GM15510 (cell line): ENCODE data around the gene KLHL3.

Experiments used
- POLR2A ChIP-seq: IDR thresholded peaks from 3 replicates; pipeline ENCODE4 v1.6.1; 2011; ENCODE audit warnings: borderline replicate concordance; ENCODE audit not compliant: insufficient read length; ENCODE audit errors: extremely low read depth

KLHL3 gene

GRCh38 chr5:137730336-137730735 lies 5.6 kb downstream of the KLHL3 start:
- no peak for TF ChIP-seq POLR2A

DNA sequence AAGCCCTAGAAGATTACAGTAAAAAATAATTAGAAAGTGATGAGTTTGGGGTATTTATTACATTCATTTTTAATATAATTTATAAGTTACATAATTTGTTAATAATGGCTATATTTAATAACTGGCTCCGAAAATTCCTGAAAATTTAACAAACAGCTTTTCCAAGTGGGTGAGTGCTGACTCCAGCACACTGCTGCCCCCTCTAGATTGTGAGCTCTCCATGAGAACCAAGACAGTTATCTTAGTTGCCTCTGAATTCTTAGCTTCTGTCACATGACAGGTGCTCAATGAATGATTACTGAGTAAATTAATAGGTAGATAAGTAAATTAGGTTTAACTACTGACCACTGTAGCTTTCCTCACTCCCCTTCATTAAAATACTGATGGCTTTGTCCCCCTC lies 7.8 kb downstream of the KLHL3 start:
- no peak for TF ChIP-seq POLR2A

GRCh38 chr5:137727623-137728022 lies 8.3 kb downstream of the KLHL3 start:
- TF ChIP-seq POLR2A, result no peak

- TF ChIP-seq POLR2A, result no peak
Observed at GRCh38 chr5:137724251-137724650, 11.6 kb downstream of the KLHL3 start.

DNA sequence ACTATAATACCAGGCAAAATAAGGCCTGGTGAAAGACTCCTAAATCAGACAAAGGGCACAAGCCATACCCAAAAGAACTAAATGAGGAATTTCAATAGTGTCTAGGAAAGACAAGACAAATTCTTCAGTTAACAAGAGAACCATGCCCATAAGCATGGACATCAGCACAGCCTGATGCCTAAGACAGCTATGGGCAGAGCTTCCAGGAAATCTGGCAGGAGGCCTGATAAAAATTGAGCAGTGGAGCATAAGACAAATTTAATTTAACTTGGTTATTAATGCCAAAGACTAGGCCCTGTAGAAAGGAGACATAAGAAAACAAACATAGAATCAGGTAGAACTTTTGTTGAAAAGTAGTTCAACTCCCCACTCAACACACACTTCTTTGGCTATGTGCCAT lies 17.3 kb downstream of the KLHL3 start:
- TF ChIP-seq POLR2A, result no peak

DNA sequence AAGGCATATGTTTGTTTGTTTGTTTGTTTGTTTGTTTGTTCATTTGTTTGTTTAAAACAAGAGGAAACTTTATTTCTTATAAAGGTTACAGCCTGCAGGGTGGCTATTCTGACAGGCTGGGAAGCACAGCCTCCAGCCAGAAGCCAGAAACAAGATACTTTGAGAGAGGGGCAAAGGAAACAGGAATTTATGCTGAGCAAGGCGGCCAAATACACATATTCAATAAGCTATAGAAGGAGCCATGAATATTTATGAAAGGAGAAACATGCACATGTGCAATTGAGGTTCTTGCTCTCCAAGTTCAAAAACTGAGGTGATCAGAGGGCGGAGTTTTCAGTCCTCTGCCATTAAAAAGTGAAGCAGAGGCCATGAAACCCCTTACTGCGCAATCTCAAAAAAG lies 19.6 kb downstream of the KLHL3 start:
- no peak for TF ChIP-seq POLR2A

- TF ChIP-seq POLR2A, result no peak
Observed at GRCh38 chr5:137715456-137715855, 20.4 kb downstream of the KLHL3 start.

- TF ChIP-seq POLR2A, result no peak
Observed at GRCh38 chr5:137714946-137715345, 20.9 kb downstream of the KLHL3 start.

DNA sequence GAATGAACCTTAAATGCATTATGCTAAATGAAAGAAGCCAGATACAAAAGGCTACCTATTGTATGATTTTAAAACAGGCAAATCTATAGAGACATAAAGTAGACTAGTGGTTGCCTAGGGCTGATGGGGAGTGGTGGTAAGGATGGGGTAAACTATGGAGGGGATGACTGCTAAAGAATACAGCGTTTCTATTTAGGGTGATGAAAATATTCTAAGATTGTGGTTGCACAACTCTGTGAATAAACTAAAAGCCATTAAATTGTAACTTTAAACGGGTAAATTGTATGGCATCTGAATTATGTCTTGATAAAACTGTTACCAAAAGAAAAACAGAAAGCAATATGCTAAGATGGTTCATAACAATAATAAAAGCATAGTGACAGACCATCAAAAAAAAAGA lies 21.4 kb downstream of the KLHL3 start:
- no peak for TF ChIP-seq POLR2A

GRCh38 chr5:137712139-137712667 lies 23.7 kb downstream of the KLHL3 start:
- TF ChIP-seq POLR2A, result no peak

GRCh38 chr5:137710086-137710485 lies 25.8 kb downstream of the KLHL3 start:
- no peak for TF ChIP-seq POLR2A

DNA sequence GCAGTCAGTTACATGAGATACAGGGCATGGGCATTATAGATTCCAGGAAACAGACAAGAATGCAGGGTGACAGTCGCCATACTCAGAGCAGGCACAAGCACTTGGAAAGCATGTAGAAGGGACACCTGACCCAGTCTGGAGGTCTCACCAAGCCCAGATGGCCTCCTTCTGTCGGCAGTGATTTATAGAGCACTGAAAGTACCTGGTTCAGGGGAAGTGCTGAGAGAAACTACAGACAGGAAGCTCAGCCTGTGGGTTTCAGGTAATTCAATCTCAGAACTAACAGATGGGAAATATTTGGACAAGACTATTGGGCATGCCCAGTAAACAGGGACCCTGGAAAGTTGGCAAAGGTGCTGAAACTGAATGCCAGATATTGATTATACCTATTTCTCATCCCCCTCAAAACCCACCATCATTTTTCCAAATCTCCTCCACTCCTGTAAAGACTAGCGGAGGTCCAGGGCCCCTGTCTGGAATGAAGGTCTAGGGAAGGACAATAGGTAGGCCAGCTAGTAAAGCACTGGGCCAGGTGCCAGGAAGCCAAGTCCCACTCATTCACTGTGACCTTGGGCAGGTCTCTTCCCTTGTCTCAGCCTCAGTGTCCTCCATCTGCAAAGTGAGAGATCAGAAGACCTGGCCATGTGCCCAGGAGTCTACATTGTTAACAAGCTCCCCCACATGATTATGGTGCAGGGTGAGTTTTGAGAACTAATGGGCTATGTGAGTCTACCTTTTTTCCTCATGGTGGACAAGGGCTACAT lies 26.9 kb downstream of the KLHL3 start:
- no peak for TF ChIP-seq POLR2A

- TF ChIP-seq POLR2A, result no peak
Observed at GRCh38 chr5:137708062-137708461, 27.8 kb downstream of the KLHL3 start.

DNA sequence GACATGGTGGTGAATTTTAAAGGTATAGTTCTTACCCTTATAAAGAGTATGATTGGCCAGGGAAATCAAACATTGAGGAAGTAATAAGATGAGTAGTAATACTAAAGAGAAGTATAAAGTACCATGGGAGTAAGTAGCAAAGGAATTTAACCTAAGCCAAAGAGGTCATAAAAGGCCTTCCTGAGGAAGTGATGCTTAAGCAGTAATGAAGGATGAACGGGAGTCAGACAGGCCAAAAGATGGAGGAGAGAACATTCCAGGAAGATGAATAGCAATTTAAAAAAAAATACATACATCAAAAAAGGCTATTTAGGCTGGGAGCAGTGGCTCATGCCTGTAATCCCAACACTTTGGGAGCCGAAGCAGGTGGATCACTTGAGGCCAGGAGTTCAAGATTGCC lies 29.0 kb downstream of the KLHL3 start:
- no peak for TF ChIP-seq POLR2A

- TF ChIP-seq POLR2A, result no peak
Observed at GRCh38 chr5:137705106-137705505, 30.8 kb downstream of the KLHL3 start.

DNA sequence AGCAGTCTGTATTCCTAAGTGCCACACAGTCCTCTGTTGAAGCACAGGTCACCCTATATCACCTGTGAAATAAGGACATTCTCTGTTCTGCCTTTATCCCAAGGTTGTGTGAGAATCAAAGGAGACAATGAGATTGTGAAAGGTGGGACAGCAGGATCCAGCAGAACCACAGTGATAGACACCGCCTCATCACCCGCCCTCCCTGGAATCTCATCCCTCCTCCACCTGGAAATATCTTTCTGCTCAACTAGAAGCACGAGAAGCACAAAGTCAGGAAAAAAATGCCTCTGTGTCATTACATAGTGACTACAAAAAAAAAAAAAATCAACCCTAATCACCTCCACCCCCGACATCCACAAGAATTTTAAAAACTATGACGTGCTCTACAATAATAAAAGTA lies 32.3 kb downstream of the KLHL3 start:
- TF ChIP-seq POLR2A, result no peak
